HL-60 (cell line): ENCODE results near the gene CTNND2.

Experiments used
- DNase-seq, 2 experiments: peaks; one replicate each; pipeline ENCODE4 v3.0.0-alpha.2; 2010 to 2020; ENCODE audit warnings: low read depth in 1 of 2, low spot score in 1 of 2
- H3K27ac ChIP-seq: fragments of 250-450 bp; sonication (Bioruptor Pico); replicated peaks from 2 replicates; pipeline ENCODE4 v1.5.1; 2020; ENCODE audit warnings: mild to moderate bottlenecking, moderate library complexity
- H3K27me3 ChIP-seq: fragments of 250-450 bp; sonication (Bioruptor Pico); 2 replicates; pipeline ENCODE4 v1.5.1; 2021; ENCODE audit warnings: mild to moderate bottlenecking, moderate library complexity; ENCODE audit not compliant: insufficient read depth, poor library complexity, severe bottlenecking
- H3K4me3 ChIP-seq: replicated peaks from 2 replicates; pipeline ENCODE4 v1.5.1; 2011; ENCODE audit warnings: mild to moderate bottlenecking, control low read depth, low read length; ENCODE audit not compliant: insufficient read depth
- GABPA ChIP-seq: IDR thresholded peaks from 2 replicates; pipeline ENCODE4 v1.6.1; 2012; ENCODE audit warnings: low read depth
- POLR2AphosphoS5 ChIP-seq: IDR thresholded peaks from 2 replicates; pipeline ENCODE4 v1.6.1; 2012; ENCODE audit warnings: low read depth
- REST ChIP-seq: IDR thresholded peaks from 2 replicates; pipeline ENCODE4 v1.6.1; 2012; ENCODE audit warnings: low read depth; ENCODE audit not compliant: insufficient replicate concordance
- SPI1 ChIP-seq: IDR thresholded peaks from 2 replicates; pipeline ENCODE4 v1.6.1; 2012; ENCODE audit warnings: low read depth, mild to moderate bottlenecking, borderline replicate concordance
- TF ChIP-seq, protein P1 (sequence below): IDR thresholded peaks from one replicate; pipeline ENCODE4 v1.5.1; 2011; ENCODE audit warnings: low read length, control low read depth, inconsistent platforms; ENCODE audit not compliant: insufficient read depth

Gene CTNND2

DNA sequence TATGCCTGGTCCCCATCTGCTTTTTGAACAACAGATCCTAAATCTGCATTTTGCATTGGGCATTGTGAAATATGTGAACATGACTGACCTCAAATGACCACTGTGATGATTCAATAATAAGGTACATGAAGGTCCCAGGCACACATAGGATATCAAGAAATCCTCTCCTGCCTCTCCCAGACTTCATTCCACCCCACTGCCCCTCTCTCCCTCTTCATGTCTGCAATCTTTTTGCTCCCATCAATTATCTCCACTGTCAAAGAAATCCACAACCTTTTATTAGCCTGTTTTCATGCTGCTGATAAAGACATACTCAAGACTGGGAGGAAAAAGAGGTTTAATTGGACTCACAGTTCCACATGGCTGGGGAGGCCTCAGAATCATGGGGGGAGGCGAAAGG is 476.7 kb downstream of the CTNND2 start:
- H3K27ac ChIP-seq, result no peak overlapping the region
- TF ChIP-seq REST, result no peak
- TF ChIP-seq, protein P1, sequence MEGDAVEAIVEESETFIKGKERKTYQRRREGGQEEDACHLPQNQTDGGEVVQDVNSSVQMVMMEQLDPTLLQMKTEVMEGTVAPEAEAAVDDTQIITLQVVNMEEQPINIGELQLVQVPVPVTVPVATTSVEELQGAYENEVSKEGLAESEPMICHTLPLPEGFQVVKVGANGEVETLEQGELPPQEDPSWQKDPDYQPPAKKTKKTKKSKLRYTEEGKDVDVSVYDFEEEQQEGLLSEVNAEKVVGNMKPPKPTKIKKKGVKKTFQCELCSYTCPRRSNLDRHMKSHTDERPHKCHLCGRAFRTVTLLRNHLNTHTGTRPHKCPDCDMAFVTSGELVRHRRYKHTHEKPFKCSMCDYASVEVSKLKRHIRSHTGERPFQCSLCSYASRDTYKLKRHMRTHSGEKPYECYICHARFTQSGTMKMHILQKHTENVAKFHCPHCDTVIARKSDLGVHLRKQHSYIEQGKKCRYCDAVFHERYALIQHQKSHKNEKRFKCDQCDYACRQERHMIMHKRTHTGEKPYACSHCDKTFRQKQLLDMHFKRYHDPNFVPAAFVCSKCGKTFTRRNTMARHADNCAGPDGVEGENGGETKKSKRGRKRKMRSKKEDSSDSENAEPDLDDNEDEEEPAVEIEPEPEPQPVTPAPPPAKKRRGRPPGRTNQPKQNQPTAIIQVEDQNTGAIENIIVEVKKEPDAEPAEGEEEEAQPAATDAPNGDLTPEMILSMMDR, result no peak
- TF ChIP-seq SPI1, result no peak
- no peak for TF ChIP-seq GABPA
- no peak for TF ChIP-seq POLR2AphosphoS5
- no peak for DNase-seq
- no peak overlapping the region for H3K4me3 ChIP-seq
- H3K27me3 ChIP-seq, result no peaks in the 10 kb centered on the region

GRCh38 chr5:11426442-11426841 is 477.8 kb downstream of the CTNND2 start:
- no peak for DNase-seq
- Histone ChIP-seq H3K27ac (no peak overlapping the region), H3K27me3 (no peaks in the 10 kb centered on the region), H3K4me3 (no peak overlapping the region)
- no peak for TF ChIP-seq REST
- TF ChIP-seq SPI1, result no peak

- Histone ChIP-seq H3K4me3 (no peak overlapping the region), H3K27me3 (no peaks in the 10 kb centered on the region), H3K27ac (no peak overlapping the region)
- DNase-seq, result no peak
- TF ChIP-seq, protein P1, result no peak
- no peak for TF ChIP-seq SPI1
- TF ChIP-seq POLR2AphosphoS5, result no peak
- no peak for TF ChIP-seq REST
- TF ChIP-seq GABPA, result no peak
These were observed 481.9 kb downstream of the CTNND2 start for GRCh38 chr5:11422342-11422741.

DNA sequence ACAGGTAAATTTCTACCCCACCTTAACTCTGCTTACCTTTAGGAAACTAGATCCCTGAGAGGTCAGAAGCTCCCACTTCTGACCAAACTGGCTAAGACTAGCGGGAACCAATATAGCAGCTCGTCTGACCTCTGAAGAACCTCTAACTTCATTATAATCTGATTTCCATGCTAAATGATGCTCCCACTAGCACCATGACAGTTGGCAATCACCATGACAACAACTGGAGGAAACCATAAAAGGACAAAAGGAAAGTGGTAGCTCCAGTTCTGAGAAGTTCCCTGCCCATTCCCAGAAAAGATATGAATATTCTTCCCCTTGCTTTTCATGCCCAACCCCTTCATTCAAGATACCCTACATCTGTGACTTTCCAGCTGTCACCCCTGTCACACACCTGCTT is 483.3 kb downstream of the CTNND2 start:
- TF ChIP-seq REST, result no peak
- TF ChIP-seq, protein P1, result no peak
- TF ChIP-seq GABPA, result no peak
- TF ChIP-seq POLR2AphosphoS5, result no peak
- TF ChIP-seq SPI1, result no peak
- Histone ChIP-seq H3K27me3 (no peaks in the 10 kb centered on the region), H3K4me3 (no peak overlapping the region), H3K27ac (no peak overlapping the region)
- no peak for DNase-seq
